Loucy (cell line): ENCODE results near the gene RNF113B.

Experiments
- H2AFZ ChIP-seq: fragments of 200-600 bp; sonication (generic); 2 replicates; pipeline ENCODE4 v1.6.0; 2016; ENCODE audit warnings: antibody characterized with exemption, mild to moderate bottlenecking, low read length, moderate library complexity
- H3F3A ChIP-seq: fragments of 200-600 bp; 2 replicates; pipeline ENCODE4 v1.6.0; 2016; ENCODE audit warnings: antibody characterized with exemption, low read depth, mild to moderate bottlenecking
- H3K27me3 ChIP-seq: fragments of 200-600 bp; sonication (generic); 2 replicates; pipeline ENCODE4 v1.6.1; 2014; ENCODE audit warnings: low read length, mild to moderate bottlenecking; ENCODE audit not compliant: insufficient read depth, poor library complexity, severe bottlenecking
- H3K36me3 ChIP-seq: fragments of 200-600 bp; sonication (generic); 2 replicates; pipeline ENCODE4 v1.6.1; 2016; ENCODE audit warnings: low read length; ENCODE audit not compliant: insufficient read depth
- H3K4me1 ChIP-seq: fragments of 200-600 bp; sonication (generic); 2 replicates; pipeline ENCODE4 v1.5.1; 2014; ENCODE audit warnings: low read length, mild to moderate bottlenecking; ENCODE audit not compliant: insufficient read depth, poor library complexity, severe bottlenecking
- H3K4me2 ChIP-seq: fragments of 200-600 bp; sonication (generic); 2 replicates; pipeline ENCODE4 v1.6.0; 2014; ENCODE audit warnings: antibody characterized with exemption, low read length, low read depth, mild to moderate bottlenecking; ENCODE audit not compliant: poor library complexity, severe bottlenecking
- H3K4me3 ChIP-seq: fragments of 200-600 bp; sonication (generic); 2 replicates; pipeline ENCODE4 v1.5.1; 2014; ENCODE audit warnings: low read length, mild to moderate bottlenecking, mixed read lengths; ENCODE audit not compliant: poor library complexity, severe bottlenecking
- H3K79me2 ChIP-seq: fragments of 200-600 bp; sonication (generic); 2 replicates; pipeline ENCODE4 v1.6.1; 2014; ENCODE audit warnings: low read length; ENCODE audit not compliant: insufficient read depth
- H3K9ac ChIP-seq: fragments of 200-600 bp; sonication (generic); 2 replicates; pipeline ENCODE4 v1.6.0; 2014; ENCODE audit warnings: mild to moderate bottlenecking, low read depth, low read length, moderate library complexity; ENCODE audit not compliant: poor library complexity, severe bottlenecking
- H3K9me2 ChIP-seq: fragments of 200-600 bp; sonication (generic); replicated peaks from 2 replicates; pipeline ENCODE4 v1.6.1; 2016; ENCODE audit warnings: low read depth, low read length, mixed read lengths
- H3K9me3 ChIP-seq: fragments of 200-600 bp; sonication (generic); 2 replicates; pipeline ENCODE4 v1.6.1; 2014; ENCODE audit warnings: mild to moderate bottlenecking, antibody characterized with exemption, low read length, low read depth; ENCODE audit not compliant: insufficient read depth
- H4K20me1 ChIP-seq: fragments of 200-600 bp; sonication (generic); 2 replicates; pipeline ENCODE4 v1.6.0; 2014; ENCODE audit warnings: antibody characterized with exemption, low read length, mild to moderate bottlenecking; ENCODE audit not compliant: insufficient read depth, poor library complexity, severe bottlenecking
- EZH2phosphoT487 ChIP-seq: fragments of 200-600 bp; IDR thresholded peaks from 2 replicates; pipeline ENCODE4 v1.6.1; 2018; ENCODE audit warnings: antibody characterized with exemption, mild to moderate bottlenecking, moderate library complexity, borderline replicate concordance
- TF ChIP-seq, protein P1 (sequence below): fragments of 200-600 bp; sonication (generic); conservative IDR thresholded peaks from 2 replicates; pipeline ENCODE4 v1.5.1; 2014; ENCODE audit warnings: mild to moderate bottlenecking, antibody characterized with exemption, low read length

RNF113B gene

DNA sequence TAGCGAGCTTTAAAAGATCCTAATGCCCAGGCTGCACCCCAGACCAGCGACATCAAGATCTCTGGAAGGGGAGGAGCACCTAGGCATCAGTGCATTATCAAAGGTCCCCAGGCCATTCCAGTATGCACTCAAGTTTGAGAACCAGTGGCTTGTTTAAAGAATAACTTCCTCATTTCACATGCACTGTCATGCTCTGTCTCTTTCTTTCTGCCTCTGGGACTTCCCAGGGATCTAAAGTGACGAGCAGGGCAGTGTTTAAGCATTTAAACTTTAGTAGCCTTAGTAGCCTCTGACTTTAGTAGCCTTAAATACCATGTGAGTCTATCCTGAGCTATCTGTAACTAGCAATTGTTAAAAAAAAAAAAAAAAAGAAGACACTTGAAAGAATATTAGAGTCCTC, 43.1 kb downstream of the RNF113B start:
- H3F3A ChIP-seq: no peaks in the 10 kb centered on the region
- H4K20me1 ChIP-seq: no peaks in the 10 kb centered on the region
- H2AFZ ChIP-seq: no peak overlapping the region
- no peak overlapping the region for H3K4me3 ChIP-seq
- H3K79me2 ChIP-seq: no peaks in the 10 kb centered on the region
- no peaks in the 10 kb centered on the region for H3K27me3 ChIP-seq
- H3K9ac ChIP-seq: no peak overlapping the region
- no peak overlapping the region for H3K4me2 ChIP-seq
- 0 out of 2 replicates have a peak, but pooled peaks cover 3% of the 10 kb centered on the region for H3K9me3 ChIP-seq
- TF ChIP-seq, protein P1, sequence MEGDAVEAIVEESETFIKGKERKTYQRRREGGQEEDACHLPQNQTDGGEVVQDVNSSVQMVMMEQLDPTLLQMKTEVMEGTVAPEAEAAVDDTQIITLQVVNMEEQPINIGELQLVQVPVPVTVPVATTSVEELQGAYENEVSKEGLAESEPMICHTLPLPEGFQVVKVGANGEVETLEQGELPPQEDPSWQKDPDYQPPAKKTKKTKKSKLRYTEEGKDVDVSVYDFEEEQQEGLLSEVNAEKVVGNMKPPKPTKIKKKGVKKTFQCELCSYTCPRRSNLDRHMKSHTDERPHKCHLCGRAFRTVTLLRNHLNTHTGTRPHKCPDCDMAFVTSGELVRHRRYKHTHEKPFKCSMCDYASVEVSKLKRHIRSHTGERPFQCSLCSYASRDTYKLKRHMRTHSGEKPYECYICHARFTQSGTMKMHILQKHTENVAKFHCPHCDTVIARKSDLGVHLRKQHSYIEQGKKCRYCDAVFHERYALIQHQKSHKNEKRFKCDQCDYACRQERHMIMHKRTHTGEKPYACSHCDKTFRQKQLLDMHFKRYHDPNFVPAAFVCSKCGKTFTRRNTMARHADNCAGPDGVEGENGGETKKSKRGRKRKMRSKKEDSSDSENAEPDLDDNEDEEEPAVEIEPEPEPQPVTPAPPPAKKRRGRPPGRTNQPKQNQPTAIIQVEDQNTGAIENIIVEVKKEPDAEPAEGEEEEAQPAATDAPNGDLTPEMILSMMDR: no peak
- no peak for TF ChIP-seq EZH2phosphoT487
- H3K36me3 ChIP-seq: no peaks in the 10 kb centered on the region
- no peaks in the 10 kb centered on the region for H3K4me1 ChIP-seq
- H3K9me2 ChIP-seq: no peaks in the 10 kb centered on the region

DNA sequence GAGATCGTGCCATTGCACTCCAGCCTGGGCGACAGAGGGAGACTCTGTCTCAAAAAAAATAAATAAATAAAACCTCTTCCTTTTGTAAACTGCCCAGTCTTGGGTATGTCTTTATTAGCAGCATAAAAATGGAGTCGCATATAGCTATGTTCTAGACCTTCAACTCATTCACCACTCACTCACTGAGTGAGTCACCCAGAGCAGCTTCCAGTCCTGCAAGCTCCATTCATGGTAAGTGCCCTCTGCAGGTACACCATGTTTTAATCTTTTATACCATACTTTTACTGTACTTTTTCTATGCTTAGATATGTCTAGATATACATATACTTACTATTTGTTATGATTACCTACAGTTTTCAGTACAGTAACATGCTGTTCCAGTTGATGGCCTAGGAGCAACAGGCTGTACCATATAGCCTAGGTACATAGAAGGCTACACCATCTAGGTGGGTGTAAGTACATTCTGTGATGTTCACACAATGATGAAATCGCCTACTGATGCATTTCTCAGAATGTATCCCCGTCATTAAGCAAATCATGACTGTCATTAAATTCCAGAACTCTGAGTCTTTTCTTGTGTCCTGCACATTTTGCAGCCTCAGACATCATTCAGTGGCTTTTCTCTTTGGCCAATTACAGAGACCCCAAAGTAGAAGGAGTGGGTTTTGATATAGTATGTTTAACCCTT, 47.9 kb downstream of the RNF113B start:
- no peak overlapping the region for H3K4me2 ChIP-seq
- H3K4me3 ChIP-seq: no peak overlapping the region
- no peaks in the 10 kb centered on the region for H3K4me1 ChIP-seq
- H4K20me1 ChIP-seq: no peaks in the 10 kb centered on the region
- no peak overlapping the region for H3K9ac ChIP-seq
- H3K79me2 ChIP-seq: no peaks in the 10 kb centered on the region
- no peaks in the 10 kb centered on the region for H3K27me3 ChIP-seq
- H3K9me2 ChIP-seq: no peaks in the 10 kb centered on the region
- peaks cover 3% of the 10 kb centered on the region; the same call in 1 of the 2 replicates for H3K9me3 ChIP-seq
- no peak for TF ChIP-seq EZH2phosphoT487
- TF ChIP-seq, protein P1: no peak
- no peaks in the 10 kb centered on the region for H3K36me3 ChIP-seq
- no peaks in the 10 kb centered on the region for H3F3A ChIP-seq
- H2AFZ ChIP-seq: no peak overlapping the region
